HG03558 (cell line): ENCODE measurements around the gene SCAP.
"Not testable (repeated sequence)": the region's sequence is repeated elsewhere in the genome, so short reads cannot be mapped to it uniquely, and the experiment has no call there.

Source experiments
- ATAC-seq: cut with Tn5 transposase; IDR thresholded peaks from one replicate; pipeline ENCODE4 v1.9.1; 2021; ENCODE audit warnings: moderate number of reproducible peaks; ENCODE audit not compliant: unreplicated experiment; ENCODE audit errors: extremely low read depth

Gene SCAP

DNA sequence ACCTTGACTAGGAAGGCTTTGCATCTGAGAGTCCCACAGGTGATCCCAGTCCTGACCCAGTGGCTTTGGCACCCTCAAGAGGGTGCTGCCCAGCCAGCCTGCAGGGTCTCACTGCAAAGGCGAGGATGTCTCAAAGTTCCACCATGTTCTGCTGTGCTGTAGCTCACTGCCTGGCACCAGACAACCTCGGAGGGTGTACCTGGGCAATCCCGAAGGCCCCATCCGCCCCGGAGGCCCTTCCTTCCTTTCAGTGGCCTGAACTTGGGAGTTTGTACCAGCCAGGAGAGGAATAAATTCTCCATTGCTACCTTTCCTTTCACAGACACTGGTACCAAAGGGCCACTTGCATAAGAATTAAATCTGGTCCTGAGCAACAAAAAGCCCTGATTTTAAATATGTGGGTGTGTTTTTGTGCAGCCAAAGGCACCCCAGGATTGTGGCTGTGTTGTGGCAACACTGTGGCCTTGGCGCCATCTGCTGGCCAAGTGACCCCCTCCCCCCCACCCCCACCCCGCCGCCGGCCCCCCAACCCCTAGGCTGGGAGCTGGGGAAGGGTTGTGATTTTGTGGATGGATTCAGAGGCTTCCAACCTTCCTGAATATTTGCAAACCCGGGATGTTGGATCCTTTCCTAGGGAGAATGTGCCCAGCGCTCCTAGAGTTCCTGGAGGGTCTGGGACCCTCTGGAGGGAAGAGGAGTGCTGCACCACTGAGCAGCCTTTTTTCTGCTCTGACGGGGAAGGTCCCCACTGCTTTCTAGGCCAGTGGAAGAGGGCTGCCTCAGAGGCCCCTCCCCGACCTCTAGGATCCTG lies 104.6 kb downstream of the SCAP start:
- ATAC-seq: no peak

GRCh38 chr3:47370020-47370419 lies 105.7 kb downstream of the SCAP start:
- ATAC-seq: not testable (repeated sequence)

- no peak for ATAC-seq
These were observed 108.1 kb downstream of the SCAP start for GRCh38 chr3:47367631-47368030.

- no peak for ATAC-seq
These were observed 108.9 kb downstream of the SCAP start for GRCh38 chr3:47366833-47367232.

DNA sequence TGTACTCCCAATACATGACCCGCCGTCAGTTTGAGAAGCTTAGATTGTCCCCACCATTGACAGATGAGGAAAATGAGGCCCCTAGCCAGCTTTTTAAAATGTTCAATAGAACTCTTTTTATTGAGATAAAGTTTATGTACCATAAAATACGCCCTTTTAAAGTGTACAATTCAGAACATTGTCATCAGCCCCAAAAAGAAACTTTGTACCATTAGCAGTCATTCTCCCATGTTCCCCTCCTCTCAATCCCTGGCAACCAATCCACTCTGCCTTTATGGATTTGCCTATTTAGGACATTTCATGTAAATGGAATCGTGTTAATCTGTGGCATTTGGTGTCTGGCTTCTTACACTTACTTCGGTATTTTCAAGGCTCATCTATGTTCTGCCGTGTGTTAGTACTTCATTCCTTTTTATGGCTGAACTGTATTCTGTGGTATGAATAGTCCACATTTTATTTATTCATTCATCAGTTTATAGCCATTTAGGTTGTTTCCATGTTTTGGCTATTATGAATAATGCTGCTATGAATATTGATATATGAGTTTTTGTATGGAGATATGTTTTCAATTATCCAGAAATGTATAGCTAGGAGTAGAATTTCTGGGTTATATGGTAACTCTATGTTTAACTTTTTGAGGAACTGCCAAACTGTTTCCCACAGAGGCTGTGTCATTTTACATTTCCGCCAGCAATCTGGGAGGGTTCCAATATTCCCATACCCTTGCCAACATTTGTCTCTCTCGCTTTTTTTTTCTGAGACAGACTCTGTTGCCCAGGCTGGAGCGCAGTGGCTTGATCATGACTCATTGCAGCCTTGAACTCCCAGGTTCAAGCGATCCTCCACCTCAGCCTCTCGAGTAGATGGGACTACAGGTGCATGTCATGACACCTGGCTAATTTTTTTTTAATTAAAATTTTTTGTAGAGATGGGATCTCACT lies 110.3 kb downstream of the SCAP start:
- no peak for ATAC-seq
